Common myeloid progenitor, CD34-positive (primary cell): ENCODE measurements around the gene FNDC8.

Experiments used
- CTCF ChIA-PET: fragments of 350-600 bp; sonication (Branson Sonifier 250); formaldehyde crosslinking; loops from one replicate; lab custom pipeline; 2021; ENCODE audit warnings: antibody characterized with exemption; lab: Charles Lee
- POLR2A ChIA-PET: fragments of 350-600 bp; sonication (Branson Sonifier 250); formaldehyde crosslinking; loops from one replicate; lab custom pipeline; 2021; ENCODE audit warnings: antibody characterized with exemption; lab: Charles Lee
- DNase-seq, 3 donors: peaks; one replicate each; pipeline versions ENCODE4 v3.0.0 to v3.0.0-alpha.2; 2013
- H3K27ac ChIP-seq, 2 experiments: 1 replicate in 1 of 2; 2 replicates in 1 of 2; pipeline ENCODE4 v1.7.0; 2013; ENCODE audit warnings: inconsistent platforms in 2 of 2, low read length in 2 of 2, mild to moderate bottlenecking in 2 of 2, low read depth in 1 of 2, moderate library complexity in 1 of 2; ENCODE audit not compliant: severe bottlenecking in 2 of 2, insufficient read depth in 1 of 2, poor library complexity in 1 of 2
- H3K27me3 ChIP-seq, 5 experiments: replicated peaks in 2 of 5; 1 replicate in 3 of 5; 2 replicates in 2 of 5; pipeline versions ENCODE4 v1.6.1 to v1.7.0; 2013; ENCODE audit warnings: low read length in 4 of 5, mild to moderate bottlenecking in 2 of 5, moderate library complexity in 2 of 5, inconsistent platforms in 1 of 5; ENCODE audit not compliant: insufficient read depth in 5 of 5, control insufficient read depth in 4 of 5
- H3K36me3 ChIP-seq, 4 experiments: 1 replicate in 2 of 4; 2 replicates in 2 of 4; pipeline versions ENCODE4 v1.6.1 to v1.7.0; 2013; ENCODE audit warnings: low read length in 3 of 4, control low read depth in 1 of 4, mild to moderate bottlenecking in 1 of 4; ENCODE audit not compliant: control insufficient read depth in 4 of 4, insufficient read depth in 4 of 4
- H3K4me1 ChIP-seq, 4 experiments: 1 replicate in 3 of 4; 2 replicates in 1 of 4; pipeline versions ENCODE4 v1.6.1 to v1.7.1; 2013; ENCODE audit warnings: low read length in 3 of 4, mild to moderate bottlenecking in 3 of 4, control low read depth in 1 of 4, inconsistent platforms in 1 of 4, moderate library complexity in 1 of 4; ENCODE audit not compliant: control insufficient read depth in 4 of 4, insufficient read depth in 4 of 4; ENCODE audit errors: control extremely low read depth in 1 of 4
- H3K4me3 ChIP-seq, 7 experiments: 1 replicate in 4 of 7; 2 replicates in 3 of 7; pipeline versions ENCODE4 v1.5.1 to v1.7.0; 2013; ENCODE audit warnings: mild to moderate bottlenecking in 7 of 7, low read length in 6 of 7, moderate library complexity in 6 of 7, inconsistent platforms in 2 of 7, low read depth in 2 of 7, control low read depth in 1 of 7; ENCODE audit not compliant: insufficient read depth in 4 of 7, control insufficient read depth in 1 of 7; ENCODE audit errors: extremely low read depth in 1 of 7
- H3K9me3 ChIP-seq, 5 experiments: 1 replicate in 4 of 5; 2 replicates in 1 of 5; pipeline versions ENCODE4 v1.6.1 to v1.7.1; 2013; ENCODE audit warnings: low read length in 4 of 5, mild to moderate bottlenecking in 2 of 5, inconsistent platforms in 1 of 5, low read depth in 1 of 5, moderate library complexity in 1 of 5; ENCODE audit not compliant: control insufficient read depth in 4 of 5, insufficient read depth in 2 of 5; ENCODE audit errors: control extremely low read depth in 1 of 5
- WGBS: methylation state at CpG from one replicate; pipeline ENCODE4 v1.1.5; 2013; ENCODE audit not compliant: insufficient coverage; 5-methylcytosine and 5-hydroxymethylcytosine counted together

Gene FNDC8

DNA sequence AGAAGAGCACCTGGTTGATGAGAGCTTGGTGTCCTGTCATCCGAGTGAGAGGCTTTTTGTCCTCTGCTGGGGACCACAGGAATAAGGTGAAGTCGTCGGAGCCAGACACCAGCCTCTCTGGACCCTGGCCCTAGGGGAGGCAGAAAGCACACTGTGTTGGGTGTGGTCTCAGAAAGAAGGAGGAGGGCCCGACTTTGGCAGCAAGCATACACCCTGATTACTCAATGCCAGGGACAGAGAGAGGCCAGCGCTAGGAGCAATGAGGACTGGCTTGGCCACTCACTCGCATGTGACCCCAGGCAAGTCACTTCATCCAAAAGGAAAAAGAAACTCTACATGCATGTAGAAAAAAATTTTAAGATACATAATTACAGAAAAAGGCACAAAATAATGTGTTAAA, 13.9 kb downstream of the FNDC8 start:
- POLR2A ChIA-PET = no interaction called here
- CTCF ChIA-PET = no interaction called here
- WGBS = 100% methylated on average over 3 of the region's 6 CpGs
- peaks cover 31 to 94% (median 73%) of the 10 kb centered on the region in 4 experiments for H3K36me3 ChIP-seq
- no peaks in the 10 kb centered on the region for H3K27me3 ChIP-seq
- H3K4me1 ChIP-seq = peaks cover 0 to 3% (median under 1%) of the 10 kb centered on the region in 4 experiments
- no peaks in the 10 kb centered on the region for H3K9me3 ChIP-seq
- DNase-seq = no peak
- no peak overlapping the region for H3K4me3 ChIP-seq
- no peak overlapping the region for H3K27ac ChIP-seq

DNA sequence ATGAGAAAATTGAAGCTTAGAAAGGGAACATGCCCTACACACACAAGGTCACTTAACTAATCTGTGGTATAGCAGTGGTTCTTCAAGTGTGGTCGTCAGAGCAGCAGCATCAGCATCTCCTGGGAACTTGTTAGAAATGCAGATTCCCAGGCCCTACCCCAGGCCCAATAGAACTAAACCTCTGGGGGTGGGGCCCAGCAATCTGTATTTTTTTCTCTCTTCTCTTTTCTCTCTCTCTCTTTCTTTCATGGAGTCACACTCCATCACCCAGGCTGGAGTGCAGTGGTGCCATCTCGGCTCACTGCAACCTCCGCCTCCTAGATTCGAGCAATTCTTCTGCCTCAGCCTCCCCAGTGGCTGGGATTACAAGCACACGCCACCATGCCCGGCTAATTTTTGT, 16.8 kb downstream of the FNDC8 start:
- Histone ChIP-seq H3K9me3 (no peaks in the 10 kb centered on the region), H3K27me3 (no peaks in the 10 kb centered on the region), H3K4me1 (peaks cover 0 to 13% (median 8%) of the 10 kb centered on the region in 4 experiments), H3K36me3 (peaks cover 23 to 66% (median 50%) of the 10 kb centered on the region in 4 experiments), H3K4me3 (no peak overlapping the region), H3K27ac (no peak overlapping the region)
- DNase-seq = no peak
- WGBS = 90% methylated on average over 3 of the region's 6 CpGs
- CTCF ChIA-PET = interaction anchor here (1.0 to 1.2 kb wide), 2 partner anchors 19 to 35 kb away, joined by 3 to 4 read pairs; no protein-coding TSS in a partner anchor
- POLR2A ChIA-PET = no interaction called here

DNA sequence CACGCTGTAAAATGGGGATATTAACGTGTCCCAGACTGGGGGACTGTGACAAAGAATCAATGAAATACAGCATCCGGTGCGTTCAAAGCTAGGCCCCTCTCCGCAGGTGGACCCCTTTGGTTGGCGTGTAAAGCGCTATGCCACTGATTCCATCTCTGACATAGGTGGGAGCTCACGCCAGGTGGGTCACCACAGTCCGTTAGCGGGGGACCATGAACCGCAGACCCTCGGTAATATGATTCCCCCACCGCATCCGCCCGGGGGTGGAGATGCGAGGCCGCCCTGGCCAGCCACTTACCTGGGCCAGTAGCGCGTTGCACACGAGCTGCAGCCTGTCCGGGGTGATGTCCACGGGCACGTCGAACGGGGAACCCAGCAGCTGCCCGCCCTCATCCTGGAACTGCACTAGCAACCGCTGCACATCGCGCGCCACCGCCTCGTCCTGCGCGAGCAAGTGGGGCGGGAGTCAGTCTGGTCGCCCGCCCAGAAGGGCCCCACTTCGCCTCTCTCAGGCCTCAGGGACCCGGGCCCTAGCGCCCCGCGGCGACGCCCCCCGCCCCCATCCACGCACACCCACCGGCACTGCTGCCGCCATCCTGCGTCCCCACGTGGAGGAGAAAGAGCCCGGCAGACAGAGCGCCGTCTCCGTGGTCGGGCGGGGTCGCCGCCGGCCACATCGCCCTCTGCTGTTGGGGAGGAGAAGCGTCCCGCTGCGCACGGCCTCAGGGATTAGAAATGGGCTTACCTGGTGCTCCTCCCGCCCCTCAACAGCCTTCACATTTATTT, 20.5 kb downstream of the FNDC8 start, which contains the start of gene NLE1:
TSS of gene NLE1 (minus strand) at position 623 of the 786 bp plus-strand sequence. CDS start at position 595, 28 bp downstream.
- H3K27me3 ChIP-seq = no peaks in the 10 kb centered on the region
- H3K36me3 ChIP-seq = peaks cover 11 to 30% (median 21%) of the 10 kb centered on the region in 4 experiments
- DNase-seq = peak; percentile 87 to 92 (median 92)
- WGBS = 1% methylated on average over 53 of the region's 65 CpGs
- CTCF ChIA-PET = interaction anchor here (0.8 to 1.4 kb wide), 5 partner anchors 8 to 52 kb away, joined by 3 to 5 read pairs (median 5); partner anchors contain the start of gene RAD51D
- H3K27ac ChIP-seq = peak within 1 kb of the TSS in 1 of 2 experiments; percentile 70
- peak within 1 kb of the TSS; percentile 69 to 99 (median 91) for H3K4me3 ChIP-seq
- H3K9me3 ChIP-seq = no peaks in the 10 kb centered on the region
- POLR2A ChIA-PET = no interaction called here
- H3K4me1 ChIP-seq = peaks cover 0 to 13% (median 8%) of the 10 kb centered on the region in 4 experiments

DNA sequence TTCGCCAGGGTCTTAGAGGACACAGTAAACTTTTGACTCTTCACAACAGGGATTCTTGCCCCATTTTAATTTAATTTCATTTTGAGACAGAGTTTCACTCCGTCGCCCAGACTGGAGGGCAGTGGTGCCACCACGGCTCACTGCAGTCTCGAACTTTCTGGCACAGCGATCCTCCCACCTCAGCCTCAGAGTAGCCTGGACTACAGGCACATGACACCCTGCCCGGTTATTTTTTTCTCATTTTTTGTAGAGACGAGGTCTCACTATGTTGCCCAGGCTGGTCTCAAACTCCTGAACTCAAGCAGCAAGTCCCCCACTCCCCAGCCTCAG, 21.0 kb downstream of the FNDC8 start:
- H3K27me3 ChIP-seq = peaks cover 0 to 2% (median 0%) of the 10 kb centered on the region in 5 experiments
- WGBS = 74% methylated on average over 8 of the region's 8 CpGs
- H3K4me3 ChIP-seq = peak overlapping the region in 3 of 7 experiments; percentile 69 to 96 (median 94)
- H3K27ac ChIP-seq = no peak overlapping the region
- ChIA-PET POLR2A (no interaction called here), CTCF (interaction anchor here (0.9 kb wide), 1 partner anchor 12 kb away, joined by 3 read pairs; no protein-coding TSS in a partner anchor)
- peaks cover 6 to 24% (median 15%) of the 10 kb centered on the region in 4 experiments for H3K36me3 ChIP-seq
- H3K9me3 ChIP-seq = no peaks in the 10 kb centered on the region
- DNase-seq = no peak
- peaks cover 0 to 13% (median 8%) of the 10 kb centered on the region in 4 experiments for H3K4me1 ChIP-seq

DNA sequence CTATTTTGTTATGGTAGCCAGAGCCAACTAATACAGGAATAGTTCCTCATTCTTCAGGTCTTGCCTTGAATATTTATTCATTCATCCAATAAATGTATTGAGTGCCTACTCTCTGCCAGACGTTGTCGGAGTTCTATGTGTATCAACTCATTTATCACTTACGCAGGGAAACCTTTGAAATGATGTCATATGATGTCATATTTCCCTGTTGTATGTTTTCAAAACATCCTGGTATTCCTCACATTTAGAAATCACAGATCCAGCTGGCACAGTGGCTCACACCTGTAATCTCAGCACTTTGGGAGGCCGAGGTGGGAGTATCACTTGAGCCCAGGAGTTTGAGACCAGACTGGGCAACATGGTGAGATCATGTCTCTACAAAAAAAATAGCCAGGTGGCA, 23.4 kb downstream of the FNDC8 start:
- no peaks in the 10 kb centered on the region for H3K9me3 ChIP-seq
- DNase-seq = no peak
- peaks cover 0 to 4% (median 0%) of the 10 kb centered on the region in 5 experiments for H3K27me3 ChIP-seq
- H3K4me3 ChIP-seq = no peak overlapping the region
- H3K27ac ChIP-seq = no peak overlapping the region
- CTCF ChIA-PET = interaction anchor here (0.9 to 1.0 kb wide), 2 partner anchors 12 to 15 kb away, joined by 3 read pairs; no protein-coding TSS in a partner anchor
- WGBS = 100% methylated on average over 1 of the region's 4 CpGs
- H3K4me1 ChIP-seq = peaks cover 0 to 13% (median 8%) of the 10 kb centered on the region in 4 experiments
- H3K36me3 ChIP-seq = peaks cover 0 to 1% (median under 1%) of the 10 kb centered on the region in 4 experiments
- POLR2A ChIA-PET = no interaction called here

DNA sequence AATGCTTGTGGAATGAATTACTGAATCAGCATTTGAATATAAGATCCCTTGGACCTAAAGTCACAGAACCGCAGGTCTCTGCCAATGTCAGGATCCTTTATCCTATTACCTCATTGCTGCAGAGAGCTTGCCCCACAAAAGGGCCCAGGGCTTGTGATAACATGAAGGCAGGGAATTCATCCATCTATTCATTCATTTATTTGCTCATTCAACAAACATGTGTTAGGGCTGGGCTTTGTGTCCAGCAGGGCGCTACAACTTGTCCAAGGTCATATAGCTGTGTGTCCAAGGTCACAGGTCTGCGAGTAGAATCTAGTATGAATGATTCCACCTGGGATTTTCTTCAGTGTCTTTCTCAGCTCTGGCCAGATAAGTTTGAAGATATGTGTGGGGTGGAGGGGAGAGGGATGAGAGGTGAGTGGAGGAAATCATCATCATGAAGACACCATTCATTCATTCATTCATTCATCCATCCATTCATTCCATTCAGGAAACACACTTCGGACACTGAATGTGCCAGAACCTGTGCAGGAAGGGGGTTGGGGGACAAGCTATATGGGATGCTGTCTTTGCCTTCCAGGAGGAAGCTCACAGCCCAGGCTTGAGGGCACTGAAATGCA, 24.9 kb downstream of the FNDC8 start:
- Histone ChIP-seq H3K4me1 (peaks cover 0 to 7% (median 3%) of the 10 kb centered on the region in 4 experiments), H3K27me3 (peaks cover 0 to 4% (median 0%) of the 10 kb centered on the region in 5 experiments), H3K27ac (no peak overlapping the region), H3K4me3 (no peak overlapping the region), H3K36me3 (no peaks in the 10 kb centered on the region), H3K9me3 (no peaks in the 10 kb centered on the region)
- 98% methylated on average over 4 of the region's 4 CpGs for WGBS
- ChIA-PET POLR2A (no interaction called here), CTCF (interaction anchor here (0.9 to 1.1 kb wide), 2 partner anchors 15 to 568 kb away, joined by 3 read pairs; no protein-coding TSS in a partner anchor)
- no peak for DNase-seq
